GM19324 (cell line): ENCODE measurements around the gene CDH23.

Source experiments
- ATAC-seq: cut with Tn5 transposase; IDR thresholded peaks from one replicate; pipeline ENCODE4 v1.9.1; 2021; ENCODE audit warnings: mild to moderate bottlenecking, moderate library complexity; ENCODE audit not compliant: unreplicated experiment, low FRiP score

Gene CDH23

DNA sequence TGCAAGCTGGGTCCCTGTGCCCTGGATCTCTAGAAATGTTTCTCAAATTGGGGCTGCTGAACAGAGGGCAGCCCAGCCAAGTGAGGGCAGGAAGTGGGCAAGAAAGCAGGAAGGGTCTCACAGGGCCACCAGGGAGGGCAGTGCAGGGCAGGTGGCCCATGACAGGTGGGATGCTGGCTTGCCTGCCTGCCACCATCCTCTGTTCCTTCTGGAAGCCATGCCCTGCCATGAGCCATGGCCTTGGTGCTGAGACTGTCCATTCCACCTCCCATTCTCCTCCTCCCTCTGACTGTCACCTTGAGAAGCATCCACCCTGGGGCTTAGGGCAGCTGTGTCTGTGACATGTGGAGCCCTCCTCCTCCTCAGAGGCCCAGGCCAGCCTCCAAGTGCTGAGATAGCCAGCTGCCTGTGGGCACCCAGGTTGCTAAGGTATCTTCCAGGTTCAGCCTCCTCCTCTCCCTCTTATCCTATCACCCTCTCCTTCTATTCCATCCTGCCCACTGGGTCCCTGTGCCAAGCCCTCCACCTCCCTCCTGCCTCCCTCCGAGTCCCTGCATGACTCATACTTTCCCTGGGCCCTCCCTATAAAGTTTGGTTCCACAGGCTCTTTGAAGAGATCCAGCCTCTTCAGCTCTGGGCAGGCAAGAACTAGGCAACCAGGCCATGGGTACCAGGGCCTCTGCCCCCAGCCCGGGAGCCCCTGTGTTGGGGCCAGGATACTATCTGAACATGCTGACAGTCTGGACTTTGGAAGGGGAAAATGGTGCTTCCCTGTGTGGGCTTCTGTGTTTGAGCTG is 375.3 kb downstream of the CDH23 start:
- ATAC-seq: no peak

DNA sequence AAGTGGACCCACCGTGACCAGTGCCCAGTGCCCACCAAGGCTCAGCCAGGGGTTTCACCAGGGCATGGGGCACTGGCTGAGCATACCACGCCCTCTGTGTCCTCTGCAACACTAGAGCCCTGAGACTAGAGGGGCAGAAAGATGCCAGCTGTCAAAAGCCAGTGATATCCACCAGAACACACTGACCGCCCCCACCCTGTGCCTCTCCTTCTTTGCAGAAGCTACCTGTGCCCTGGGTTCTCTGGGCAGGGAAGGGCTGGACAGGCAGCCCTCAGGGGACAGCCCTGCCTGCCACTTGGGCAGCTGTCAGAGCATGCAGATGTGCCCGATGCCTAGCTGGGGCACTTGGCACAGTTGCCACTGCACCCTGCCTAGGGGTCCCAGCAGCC is 376.1 kb downstream of the CDH23 start:
- no peak for ATAC-seq

DNA sequence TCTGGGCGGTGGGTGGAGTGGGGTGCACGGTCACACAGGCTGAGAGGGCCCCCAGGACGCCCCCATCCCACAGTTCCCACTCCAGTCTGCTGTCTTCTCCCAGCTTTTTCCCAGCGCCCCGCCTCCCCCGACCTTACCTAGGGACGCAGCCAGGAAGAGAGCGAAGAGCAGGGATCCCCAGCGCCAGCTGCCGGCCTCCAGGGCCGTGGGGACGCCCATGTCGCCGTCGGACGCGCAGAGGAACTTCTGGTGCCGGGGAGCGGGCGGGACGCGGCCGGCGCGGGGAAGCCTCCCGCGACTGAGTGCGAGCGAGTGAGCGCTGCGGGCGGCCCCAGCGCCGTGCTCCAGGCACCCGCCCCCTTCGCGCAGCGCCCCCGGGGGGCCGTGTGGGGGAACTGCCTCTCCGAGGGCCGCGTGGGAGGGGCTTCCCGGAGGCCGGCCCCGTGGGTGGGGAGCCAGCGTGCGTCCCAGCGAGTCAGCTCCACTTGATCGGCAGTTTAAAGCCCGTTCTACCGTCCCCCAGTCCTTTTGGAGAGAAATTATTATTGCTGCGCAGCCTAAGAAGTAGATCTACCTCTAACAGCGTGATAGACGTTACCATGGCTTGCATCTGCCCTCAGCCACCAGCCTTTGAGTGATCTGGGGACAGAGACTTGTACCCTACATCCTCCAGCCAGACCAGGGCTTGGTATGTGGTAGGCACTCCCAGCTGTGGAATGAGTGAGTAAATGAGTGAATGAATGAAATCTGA is 376.7 kb downstream of the CDH23 start, which contains the start of gene VSIR:
Gene VSIR, minus strand, starts transcription at position 300 of the 751 bp plus-strand sequence. Its CDS starts 81 bp downstream, at position 219.
- peak; percentile 69 for ATAC-seq

DNA sequence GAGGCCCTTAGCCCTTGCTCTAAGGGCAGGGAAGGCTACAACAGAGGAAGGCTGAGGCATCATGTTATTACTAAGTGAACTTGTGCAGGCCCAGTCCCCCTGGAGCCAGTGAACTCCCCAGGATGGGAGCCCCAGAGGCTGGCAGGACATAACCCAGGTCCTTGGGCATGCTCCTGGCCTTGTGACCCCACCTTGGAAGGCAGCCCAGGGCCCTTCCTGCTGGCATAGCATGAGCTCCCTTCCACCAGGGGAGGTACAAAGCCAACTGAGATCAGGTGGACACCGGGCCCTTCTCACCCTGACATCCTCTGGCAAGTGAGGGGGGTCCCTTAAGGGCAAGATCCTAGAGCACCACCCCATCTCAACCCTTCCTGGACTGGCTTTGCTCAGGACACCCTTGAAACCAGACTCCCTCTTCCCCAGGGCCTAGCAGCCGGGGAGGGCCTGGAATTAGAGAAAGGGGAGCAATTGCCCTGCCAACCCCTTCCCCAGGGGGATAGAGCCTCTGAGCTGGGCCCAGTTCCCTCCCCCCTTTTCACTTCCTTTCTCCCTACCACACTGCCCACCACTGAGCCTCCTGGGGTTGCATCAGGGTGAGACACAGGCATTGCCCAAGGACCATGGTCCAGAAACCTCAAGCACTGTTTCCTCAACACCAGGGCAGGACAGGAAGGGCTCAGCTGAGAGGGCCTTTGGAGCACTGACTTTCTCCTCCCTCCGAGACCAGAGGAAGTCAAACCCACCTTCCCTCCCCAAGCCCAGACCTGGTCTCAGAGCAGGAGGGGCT is 378.4 kb downstream of the CDH23 start:
- no peak for ATAC-seq

DNA sequence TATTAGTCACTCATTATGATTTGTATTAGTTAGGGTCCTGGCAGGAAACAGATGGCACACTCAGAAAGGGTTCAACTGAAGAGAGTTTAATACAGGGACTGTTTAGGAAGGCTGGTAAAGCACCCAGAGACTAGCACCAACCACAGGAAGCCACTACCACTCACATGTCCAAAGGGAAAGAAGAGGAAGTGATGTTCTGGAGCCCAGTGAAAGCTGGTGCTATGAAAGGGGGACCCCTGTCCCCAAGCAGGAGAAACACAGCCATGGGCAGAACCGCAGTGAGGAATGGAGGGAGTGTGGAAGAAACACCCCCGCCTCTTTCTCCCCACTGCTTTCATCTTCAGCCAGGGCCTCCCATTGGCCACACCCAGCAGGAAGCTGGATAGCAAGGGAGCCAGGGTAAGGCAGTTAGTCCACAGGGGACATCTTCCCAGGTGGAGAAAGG is 379.8 kb downstream of the CDH23 start:
- no peak for ATAC-seq

DNA sequence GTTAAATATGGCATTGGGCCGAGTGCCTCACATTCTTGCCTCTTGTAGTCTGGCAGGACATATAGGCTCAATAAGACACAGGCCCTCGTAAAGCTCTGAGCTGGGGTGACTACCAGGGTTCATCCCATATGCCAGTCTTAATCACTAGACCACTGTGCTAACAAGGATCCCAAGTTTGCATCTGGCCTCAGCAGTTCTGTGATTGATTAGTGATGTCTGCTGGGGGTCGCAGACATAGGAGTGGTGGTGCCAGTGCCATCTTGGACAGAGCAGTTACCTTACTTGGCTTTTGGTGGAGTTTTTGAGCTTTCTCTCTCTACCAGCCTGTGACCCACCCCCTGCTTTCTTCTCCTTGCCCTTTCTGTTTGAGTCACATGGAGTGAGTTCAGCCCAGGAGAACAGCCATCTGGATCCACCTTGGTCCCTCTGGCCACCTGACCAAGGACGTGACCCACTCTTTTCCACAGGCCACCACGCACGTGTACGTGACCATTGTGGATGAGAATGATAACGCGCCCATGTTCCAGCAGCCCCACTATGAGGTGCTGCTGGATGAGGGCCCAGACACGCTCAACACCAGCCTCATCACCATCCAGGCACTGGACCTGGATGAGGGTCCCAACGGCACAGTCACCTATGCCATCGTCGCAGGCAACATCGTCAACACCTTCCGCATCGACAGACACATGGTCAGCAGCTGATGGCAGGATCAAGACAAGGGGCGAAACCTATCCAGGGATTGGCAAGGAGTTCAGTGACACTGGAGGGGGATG is 380.7 kb downstream of the CDH23 start:
- ATAC-seq: no peak

DNA sequence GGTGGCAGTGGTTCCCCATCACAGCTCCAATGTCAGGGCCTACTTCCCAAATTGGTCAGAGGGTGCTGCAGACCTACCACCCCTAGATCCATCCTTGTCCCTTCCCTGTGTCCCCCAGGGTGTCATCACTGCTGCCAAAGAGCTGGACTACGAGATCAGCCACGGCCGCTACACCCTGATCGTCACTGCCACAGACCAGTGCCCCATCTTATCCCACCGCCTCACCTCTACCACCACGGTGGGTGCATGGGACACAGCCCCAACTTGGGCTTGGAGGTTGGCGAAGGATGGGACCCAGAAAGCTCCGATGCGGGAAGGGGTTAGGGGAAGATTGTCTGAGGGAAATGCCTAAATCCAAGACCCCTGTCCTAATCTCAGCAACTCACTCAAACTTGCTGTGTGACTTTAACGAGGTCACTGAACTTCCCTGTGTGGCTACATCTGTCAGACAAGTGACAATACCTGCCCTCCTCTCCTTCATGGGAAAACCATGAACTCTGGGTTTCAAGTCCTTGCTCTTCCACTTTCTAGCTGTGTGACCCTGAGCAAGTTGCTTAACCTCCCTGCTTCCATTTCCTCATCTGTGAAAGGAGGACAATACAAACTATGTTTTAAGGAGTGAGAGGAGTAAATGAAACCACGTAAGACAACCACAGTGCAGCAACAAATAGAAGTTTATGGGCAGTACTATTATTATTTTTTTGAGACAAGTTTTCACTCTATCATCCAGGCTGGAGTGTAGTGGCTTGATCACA is 381.5 kb downstream of the CDH23 start:
- ATAC-seq: no peak

DNA sequence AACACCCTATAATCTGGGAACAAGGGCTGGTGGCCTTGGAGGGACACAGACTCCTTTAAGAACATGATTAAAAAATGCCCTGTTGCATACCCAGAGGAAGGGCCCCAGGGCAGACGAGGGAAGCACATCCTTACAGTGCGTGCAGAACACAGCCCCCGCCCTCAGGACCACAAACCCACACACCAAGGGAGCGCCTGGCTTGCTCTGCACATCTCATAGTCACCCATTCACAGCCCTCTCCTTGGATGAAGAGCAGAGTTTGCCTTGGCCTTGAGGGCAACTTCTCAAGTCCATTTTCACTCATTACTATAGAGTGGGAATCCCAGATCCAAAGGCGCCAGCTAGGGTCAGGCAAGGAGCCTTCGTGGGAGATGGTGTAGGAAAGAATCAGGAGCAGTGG is 382.9 kb downstream of the CDH23 start:
- no peak for ATAC-seq

DNA sequence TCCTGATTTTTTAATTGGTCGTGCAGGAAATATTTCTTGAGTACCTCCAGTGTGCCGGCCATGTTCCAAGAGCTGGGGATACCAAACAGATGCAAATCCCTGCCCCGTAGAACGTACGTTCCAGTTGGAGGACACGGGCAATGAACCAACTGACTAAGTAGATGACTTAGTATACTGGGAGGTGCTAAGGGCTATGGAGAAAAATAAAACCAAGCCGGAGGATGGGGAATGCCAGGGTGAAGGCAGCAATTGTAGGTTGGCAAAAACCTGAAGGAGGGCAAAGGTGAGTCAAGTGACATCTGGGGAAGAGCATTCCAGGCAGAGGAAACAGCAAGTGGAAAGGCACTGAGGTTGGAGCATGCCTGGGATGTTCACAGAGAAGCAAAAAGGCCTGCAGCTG is 383.4 kb downstream of the CDH23 start:
- ATAC-seq: no peak

DNA sequence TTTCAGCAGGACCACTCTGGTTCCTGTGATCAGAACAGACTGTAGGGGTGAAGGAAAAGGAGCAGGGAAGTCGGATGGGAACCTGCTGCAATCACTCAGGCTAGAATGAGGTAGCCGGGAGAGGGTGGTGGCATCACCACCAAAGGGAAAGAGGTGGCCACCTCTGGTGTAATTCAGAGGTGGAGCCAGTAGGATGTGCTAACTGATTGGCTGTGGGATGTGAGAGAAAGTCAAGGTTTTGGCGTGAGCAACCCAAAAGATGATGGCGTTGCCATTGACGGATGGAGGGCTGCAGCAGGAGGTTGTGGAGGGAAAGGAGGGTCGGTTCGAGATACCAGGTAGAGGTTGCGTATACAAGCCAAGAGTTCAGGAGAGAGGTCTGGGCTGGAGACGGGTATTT is 384.0 kb downstream of the CDH23 start:
- ATAC-seq: no peak

DNA sequence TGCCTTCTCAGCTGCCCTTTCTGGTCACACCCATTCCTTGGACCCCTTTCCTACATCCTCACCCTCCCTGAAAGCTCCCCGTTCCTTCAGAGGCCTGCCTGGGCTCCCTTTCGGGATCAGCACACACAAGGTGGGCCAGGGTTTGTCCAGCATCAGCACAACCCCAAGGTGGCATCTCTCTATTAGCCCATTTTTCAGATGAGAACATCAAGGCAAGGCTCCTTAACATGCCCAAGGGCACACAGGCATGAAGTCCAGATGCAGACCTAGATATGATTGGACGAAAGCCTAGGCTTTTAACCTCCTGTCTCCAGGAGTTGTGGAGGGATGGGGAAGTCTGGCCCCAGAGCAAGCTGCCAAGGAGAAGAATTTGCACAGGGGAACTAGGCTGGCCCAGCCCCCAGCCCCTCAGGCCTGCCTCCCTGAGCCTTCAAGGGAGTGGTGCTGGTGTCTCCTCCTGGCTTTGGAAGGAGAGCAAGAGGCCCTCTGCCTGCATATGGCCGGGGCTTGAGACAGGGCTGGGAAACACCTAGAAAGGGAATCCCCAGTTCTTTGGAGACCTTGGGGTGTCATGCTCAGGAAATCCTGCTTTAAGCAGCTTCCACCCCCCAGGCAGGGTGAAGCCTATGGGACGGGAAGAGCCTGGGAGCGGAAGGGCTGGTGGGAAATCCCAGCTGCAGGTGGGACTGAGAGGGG is 385.6 kb downstream of the CDH23 start:
- ATAC-seq: no peak

DNA sequence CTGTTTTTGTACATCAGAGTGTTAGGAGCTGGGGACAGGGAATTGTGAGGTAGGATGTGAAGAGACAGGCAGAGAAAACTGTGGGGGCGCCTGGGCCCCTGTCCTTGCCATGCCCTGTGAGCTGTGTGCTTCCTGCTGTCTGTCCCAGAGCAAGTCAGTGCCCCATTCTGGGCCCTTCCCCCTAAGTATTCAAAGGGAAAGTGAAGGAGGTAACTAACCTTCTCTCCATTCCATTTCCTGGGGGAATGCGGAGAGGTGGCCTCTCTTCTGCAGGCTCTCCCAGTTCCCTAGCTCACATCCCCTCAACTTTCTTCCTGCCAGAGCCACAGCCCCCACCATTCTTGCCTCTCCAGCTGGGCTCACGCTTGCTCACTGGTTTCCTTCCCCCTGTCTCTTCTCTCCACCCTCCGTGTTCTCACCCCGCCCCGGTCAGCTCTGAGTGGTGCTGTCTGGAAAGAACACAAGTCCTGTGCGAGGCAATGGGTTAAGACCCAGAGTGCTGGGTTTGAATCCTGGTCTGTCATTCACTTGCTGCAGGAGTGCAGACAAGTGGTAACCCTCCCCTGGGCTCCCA is 386.3 kb downstream of the CDH23 start:
- no peak for ATAC-seq

DNA sequence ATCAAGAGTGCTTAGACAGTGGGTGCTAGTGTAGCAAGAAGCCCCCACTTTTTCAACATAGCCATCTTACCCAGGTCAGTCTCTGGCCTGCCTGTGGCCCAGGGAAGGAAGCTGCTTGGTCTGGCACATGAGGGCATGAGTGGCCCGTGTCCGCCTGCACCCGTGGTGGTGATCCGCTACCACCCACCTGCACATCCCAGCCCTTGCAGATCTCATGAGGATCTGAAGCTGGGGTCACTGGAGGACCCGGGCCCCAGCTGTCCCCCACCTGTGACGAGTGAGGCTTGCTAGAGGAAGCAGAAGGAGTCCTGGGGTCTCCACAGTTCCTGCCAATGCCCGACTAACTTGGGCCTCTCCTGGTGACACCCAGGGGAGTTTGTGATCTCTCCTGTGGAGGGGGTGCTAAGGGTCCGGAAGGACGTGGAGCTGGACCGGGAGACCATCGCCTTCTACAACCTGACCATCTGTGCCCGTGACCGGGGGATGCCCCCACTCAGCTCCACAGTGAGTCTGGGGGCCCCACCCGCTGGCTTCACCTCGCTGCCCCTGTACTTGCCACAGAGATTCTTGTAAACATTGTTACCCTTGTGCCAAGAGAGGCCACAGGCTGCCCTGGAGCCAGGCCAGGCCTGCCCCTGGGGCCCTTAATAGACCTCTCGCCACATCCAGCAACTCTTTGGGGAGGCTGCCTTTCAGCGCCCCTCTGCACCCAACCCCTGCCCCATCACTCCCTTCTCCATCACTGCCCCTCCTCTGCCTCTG is 387.4 kb downstream of the CDH23 start:
- no peak for ATAC-seq

DNA sequence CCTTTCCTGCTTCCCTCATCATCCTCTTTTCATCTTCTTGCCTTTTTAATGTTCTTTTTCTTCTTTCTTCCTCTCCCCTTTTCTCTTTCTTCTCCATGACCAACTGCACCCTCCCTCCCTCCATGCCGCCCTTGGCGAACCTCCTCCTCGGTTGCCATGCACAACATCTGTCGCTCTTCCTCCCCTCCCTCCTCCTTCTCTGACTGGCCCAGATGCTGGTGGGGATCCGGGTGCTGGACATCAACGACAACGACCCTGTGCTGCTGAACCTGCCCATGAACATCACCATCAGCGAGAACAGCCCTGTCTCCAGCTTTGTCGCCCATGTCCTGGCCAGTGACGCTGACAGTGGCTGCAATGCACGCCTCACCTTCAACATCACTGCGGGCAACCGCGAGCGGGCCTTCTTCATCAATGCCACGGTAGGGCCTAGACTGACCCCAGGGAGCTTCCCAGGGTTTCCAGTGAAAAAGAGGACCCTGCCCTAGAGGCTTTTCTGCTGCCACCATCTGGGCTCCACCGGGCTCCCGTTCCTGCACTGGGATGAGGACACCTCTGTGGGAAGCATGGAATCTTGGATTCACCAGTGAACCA is 388.1 kb downstream of the CDH23 start:
- ATAC-seq: no peak

DNA sequence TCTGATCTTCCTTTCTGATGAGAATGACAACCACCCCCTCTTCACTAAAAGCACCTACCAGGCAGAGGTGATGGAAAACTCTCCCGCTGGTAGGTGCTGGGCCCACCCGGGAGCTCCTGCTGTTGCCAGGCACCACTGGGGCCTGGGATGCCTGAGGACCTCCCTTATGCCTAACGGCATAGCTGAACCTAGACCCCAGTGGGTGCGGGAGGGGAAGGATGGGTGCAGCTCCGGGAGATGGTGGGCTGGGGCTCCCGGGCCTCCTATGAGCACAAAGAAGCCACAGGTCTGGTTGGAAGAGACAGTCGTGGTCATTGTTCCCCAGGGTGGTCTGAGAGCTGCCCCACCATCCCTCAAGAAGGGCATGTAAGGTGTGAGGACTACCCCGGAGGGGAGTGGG is 392.2 kb downstream of the CDH23 start:
- ATAC-seq: no peak

DNA sequence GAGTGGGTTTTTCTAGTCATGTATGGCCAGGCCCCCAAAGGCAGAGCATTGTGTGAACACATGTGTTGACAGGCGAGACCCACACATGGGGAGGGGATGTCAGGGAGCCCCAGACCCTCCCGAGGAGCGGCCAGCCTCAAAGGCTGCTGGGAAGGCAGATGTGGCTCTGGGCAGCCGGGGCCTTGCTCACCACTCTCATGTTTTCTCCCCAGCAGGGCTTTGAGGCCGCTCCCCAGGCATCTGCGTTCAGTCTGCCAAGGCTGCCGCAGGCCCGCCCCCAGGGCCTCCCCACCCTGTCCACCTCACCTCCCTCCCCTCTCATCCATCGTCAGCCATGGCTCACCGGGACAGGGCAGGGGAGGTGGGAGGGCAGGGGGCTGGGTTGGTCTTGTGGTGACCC is 393.2 kb downstream of the CDH23 start:
- no peak for ATAC-seq

DNA sequence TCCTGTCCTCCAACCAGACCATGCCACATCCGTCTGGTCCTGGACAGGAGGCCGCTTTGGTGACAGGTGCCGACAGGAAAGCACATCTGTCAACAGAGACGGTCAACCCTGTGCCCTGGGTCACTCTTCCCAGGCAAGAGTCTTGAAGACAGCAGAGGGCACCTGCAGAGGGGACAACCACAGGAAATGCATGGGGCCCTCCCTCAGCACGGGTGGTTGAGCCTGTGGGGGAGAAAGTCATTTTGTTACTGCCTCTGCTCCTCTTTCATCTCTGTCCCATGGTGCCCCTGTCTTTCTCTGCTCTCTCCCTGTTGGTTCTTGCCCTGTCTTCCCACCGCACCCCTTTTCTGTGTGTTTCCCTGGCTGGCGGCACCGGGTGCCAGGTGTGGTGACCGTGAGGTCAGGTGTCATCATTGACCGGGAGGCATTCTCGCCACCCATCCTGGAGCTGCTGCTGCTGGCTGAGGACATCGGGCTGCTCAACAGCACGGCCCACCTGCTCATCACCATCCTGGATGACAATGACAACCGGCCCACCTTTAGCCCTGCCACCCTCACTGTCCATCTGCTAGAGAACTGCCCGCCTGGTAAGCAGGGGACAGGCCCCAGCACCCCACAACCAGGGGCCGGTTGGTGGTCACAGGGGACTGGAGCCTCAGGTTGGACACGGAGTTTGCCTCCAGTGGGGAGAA is 394.2 kb downstream of the CDH23 start:
- ATAC-seq: no peak
